Stimulated activated CD4-positive, alpha-beta T cell treated with anti-CD3 and anti-CD28 coated beads, Interleukin-2, amount 100 ng/mL, for 24 hours (primary cell): Measurements from ENCODE around the gene TMEM238.
"Not testable (repeated sequence)": the region's sequence is repeated elsewhere in the genome, so short reads cannot be mapped to it uniquely, and the experiment has no call there.

Source experiments
- DNase-seq, 2 donors: peaks; one replicate each; pipeline ENCODE4 v3.0.0-alpha.2; 2020

TMEM238 gene

DNA sequence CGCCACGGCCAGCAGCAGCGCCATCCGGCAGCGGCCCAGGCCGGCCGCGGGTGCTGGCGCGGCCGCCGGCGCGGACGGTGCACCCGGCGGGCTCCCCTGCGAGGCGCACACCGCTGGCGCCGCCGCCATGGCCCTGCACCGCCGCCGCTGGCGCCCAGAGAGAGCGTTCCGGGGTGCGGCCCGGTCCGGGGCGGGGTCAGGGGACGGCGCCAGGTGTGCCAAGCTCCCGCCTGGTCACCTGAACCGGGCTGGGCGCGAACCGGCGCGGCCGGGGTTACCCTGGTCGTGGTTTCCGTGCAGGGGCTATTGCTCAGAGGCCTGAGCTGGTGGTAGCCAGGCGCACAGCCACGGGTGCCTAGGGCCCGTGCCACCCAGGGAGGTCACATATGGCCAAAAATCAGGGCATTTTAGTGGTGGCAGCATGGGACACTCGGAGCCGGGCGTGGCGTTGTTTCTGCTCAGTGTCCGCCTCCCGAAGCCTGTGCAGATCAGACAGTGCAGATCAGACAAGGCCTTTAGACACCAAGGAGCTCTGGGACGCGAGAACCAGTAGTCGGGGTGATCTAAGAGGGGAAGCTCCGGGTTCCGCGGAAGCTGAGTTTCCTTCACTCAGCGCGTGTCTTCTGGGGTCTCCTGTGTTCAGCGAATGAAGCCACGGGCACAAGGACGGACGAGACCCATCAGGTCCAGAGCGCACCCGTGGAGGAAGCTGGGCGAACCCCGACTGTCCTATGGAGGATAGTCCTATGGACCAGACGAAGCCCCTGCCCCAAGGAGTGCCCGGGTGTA is at the start of gene TMEM238:
TSS of gene TMEM238 (minus strand) at position 162 of the 789 bp plus-strand sequence. CDS start at position 129, 33 bp downstream.
- peak; percentile 51 to 61 for DNase-seq

DNA sequence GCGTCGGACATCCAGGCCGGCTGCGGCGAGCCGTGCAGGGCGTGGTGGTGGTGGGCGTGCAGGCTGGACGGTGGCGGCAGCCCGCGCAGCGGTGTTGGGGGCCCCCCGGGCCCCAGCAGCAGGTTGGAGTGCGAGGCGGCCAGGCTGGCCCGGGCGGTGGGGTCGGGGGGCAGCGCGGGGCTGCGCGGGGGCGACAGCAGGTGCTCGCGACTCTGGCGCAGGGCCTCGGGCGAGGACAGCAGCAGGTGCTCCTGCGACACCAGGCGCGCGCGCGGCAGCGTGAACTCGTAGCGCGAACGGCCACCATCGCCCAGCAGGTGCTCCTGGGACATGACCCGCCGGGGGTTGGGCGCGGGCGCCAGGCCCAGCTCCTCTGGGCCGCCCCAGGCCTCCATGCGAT is 49.2 kb upstream of the TMEM238 start:
- no peak for DNase-seq

DNA sequence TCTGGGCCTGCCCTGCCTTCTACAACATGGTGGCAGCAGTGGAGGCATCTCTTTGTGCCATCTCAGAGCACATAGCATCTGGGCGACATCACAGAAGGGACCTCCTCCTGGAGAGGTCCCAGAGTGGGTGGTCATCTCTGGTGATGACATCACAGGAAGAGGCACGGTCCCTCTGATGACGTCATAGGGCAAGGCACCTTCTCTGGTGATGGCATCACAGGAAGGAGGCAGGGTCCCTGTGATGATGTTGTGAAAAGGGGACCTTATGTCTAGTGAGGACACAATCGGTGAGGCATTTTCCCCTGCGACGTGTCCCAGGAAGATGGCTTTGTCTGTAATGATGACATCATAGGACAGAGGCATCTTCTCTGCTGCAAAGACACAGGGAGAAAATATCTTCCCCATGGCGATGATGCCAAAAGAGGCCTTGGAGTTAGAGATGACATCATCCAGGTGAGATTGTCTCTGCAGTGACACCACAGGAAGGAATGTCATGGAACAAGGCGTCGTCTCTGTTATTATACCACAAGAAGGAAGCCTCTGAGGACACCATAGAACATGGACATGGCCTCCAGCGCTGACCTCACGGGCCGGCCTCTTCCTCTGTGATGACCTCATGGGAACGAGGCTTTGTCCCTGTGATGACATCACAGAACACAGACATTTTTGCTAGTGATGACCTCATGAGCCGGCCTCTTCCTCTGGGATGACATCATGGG is 48.3 kb upstream of the TMEM238 start:
- DNase-seq = no peak

DNA sequence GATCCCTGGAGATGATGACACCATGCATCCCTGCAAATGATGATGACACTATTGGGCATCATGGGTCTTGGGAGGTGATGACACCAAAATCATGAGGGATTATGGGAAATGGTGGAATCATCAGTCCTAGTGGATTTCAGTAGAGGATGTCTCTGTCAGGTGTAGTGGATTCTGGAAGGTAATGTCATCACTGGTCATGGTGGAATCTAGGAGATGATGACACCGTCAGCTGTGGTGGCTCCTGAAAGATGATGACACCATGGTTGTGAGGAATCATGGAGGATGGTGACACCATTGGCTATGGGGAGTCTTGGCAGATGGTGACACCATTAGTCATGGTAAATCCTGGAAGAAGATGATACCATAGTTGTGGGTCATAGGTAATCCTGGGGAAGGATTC is 47.1 kb upstream of the TMEM238 start:
- no peak for DNase-seq

- DNase-seq = no peak
Observed at GRCh38 chr19:55426042-55426441, 42.0 kb upstream of the TMEM238 start.

DNA sequence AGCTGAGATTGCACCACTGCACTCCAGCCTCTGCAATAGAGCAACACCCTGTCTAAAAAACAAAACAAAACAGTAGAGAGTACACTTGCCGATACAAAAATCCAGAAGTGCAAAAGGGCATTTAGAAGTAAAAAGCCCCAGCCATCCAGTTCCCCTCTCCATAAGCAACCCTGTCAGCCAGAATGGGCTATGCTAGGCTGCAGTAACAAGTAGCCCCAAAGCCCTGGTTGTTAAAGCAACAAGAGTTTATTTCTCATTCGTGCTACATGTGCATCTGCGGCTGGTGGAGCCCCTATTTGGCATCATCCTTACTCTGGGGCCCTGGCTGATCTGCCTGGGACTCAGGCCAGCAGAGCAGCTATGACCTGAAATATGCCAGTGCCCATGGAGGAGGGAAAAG is 40.4 kb upstream of the TMEM238 start:
- DNase-seq = no peak

DNA sequence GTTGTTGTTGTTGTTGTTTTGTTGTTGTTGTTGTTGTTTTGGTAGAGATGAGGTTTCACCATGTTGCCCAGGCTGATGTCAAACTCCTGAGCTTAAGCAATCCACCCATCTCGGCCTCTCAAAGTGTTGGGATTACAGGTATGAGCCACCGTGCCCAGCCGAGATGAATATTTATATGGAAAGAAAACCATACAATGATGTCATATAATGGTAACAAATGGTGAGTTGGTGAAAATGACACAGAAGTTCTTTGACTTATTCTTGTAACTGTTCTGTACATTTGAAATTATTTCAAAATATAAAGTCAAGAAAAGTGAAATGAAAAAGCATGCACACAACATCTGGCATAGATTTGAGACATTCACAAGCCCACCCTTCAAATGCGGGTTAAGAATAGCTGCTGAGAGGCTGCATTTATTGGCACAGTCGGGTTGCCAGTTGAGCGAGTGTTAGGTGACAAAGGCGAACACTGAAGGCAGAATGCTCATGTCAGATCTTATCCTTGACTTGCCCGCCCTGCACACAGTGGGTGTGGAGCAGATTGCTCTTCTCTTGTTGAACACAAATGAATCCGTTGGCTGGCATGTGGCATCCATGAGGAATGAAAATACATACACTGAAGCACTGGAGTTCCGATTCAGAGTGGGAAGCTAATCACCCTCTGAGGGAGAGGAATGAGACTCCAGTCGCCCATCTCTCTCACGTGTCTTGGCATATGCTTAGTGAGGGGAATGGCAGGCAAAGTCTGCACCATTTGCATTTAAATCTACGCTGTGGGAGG is 39.3 kb upstream of the TMEM238 start:
- DNase-seq = no peak

DNA sequence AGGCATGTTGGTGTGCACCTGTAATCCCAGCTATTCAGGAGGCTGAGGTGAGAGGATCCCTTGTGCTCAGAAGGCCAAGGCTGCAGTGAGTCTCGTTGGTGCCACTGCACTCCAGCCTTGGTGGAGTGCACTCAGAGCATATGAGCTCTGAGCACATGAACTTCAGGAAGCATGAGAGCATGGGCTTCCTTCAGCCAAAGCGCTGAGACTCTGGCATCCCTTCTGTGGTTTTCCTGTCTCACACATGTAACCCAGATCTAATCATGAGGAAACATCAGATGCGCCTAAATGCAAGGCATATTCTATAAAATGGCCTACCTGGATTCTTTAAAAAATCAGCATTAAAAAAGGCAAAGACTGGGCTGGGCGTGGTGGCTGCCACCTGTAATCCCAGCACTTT is 37.2 kb upstream of the TMEM238 start:
- DNase-seq = not testable (repeated sequence)

DNA sequence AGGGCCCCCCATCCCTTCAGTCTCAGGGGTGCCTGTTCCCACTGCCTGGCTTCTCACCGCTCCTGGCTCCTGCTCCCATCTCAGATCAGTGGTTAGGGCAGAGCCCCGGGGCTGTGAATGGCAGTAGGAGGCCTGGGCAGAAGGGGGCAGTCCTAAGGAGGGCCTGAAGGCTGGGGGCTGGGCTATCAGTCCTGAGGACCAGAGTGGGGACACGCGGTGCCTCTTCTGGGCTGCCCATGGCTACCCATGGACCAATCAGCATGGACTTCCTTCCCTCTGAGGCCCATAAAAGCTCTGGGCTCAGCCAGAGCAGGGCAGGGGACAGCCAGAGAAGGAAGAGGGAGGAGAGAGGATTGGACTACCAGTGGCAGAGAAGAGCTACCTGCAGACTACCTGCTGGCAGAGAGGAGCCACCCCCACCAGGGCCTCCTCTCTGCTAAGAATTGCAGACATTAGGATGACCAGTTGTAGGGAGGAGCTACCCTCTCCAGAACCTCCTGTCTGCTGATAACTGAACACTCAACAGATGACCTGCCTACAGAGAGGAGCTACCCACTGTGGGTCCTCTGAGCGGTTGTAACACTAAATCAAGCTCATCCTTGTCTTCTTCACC is 35.6 kb upstream of the TMEM238 start:
- no peak for DNase-seq

GRCh38 chr19:55419103-55419502 is 35.0 kb upstream of the TMEM238 start:
- no peak for DNase-seq

GRCh38 chr19:55418185-55418584 is 34.1 kb upstream of the TMEM238 start:
- peak; percentile 49 to 63 for DNase-seq

- DNase-seq = no peak
Observed at GRCh38 chr19:55410168-55410567, 26.1 kb upstream of the TMEM238 start.

DNA sequence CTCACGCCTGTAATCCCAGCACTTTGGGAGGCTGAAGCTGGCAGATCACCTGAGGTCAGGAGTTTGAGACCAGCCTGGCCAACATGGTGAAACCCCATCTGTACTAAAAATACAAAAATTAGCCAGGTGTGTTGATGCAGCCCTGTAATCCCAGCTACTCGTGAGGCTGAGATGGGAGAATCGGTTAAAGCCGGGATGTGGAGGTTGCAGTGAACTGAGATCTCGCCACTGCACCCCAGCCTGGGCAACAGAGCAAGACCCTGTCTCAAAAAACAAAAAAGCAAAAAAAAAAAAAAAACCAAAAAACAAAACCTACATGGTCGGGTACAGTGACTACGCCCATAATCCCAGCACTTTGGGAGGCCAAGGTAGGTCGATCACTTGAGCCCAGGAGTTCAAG is 25.1 kb upstream of the TMEM238 start:
- not testable (repeated sequence) for DNase-seq

DNA sequence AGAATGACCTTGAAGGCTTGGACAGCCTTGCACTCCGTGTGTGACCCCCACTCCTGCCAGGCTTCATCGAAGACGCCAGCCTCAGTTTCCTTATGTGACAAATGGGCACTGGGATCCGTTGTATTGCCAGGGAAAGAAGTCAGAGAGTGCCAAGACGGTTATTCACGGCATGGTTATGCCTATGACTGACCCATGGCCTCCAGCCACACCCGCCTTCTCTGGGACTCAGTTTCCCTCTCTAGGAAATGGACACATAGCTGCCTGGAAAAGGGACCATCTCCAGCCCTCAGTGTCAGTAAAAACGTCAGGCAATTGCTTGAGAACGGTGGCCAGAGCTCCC is 24.4 kb upstream of the TMEM238 start:
- no peak for DNase-seq

GRCh38 chr19:55407800-55408532 is 23.9 kb upstream of the TMEM238 start:
- peak; percentile 95 to 96 for DNase-seq

- DNase-seq = not testable (repeated sequence)
Observed at GRCh38 chr19:55407550-55407799, 23.4 kb upstream of the TMEM238 start, which contains the start of gene UBE2S. UBE2S (minus strand) TSS chr19:55407788; CDS start chr19:55407589, 199 bp downstream.

DNA sequence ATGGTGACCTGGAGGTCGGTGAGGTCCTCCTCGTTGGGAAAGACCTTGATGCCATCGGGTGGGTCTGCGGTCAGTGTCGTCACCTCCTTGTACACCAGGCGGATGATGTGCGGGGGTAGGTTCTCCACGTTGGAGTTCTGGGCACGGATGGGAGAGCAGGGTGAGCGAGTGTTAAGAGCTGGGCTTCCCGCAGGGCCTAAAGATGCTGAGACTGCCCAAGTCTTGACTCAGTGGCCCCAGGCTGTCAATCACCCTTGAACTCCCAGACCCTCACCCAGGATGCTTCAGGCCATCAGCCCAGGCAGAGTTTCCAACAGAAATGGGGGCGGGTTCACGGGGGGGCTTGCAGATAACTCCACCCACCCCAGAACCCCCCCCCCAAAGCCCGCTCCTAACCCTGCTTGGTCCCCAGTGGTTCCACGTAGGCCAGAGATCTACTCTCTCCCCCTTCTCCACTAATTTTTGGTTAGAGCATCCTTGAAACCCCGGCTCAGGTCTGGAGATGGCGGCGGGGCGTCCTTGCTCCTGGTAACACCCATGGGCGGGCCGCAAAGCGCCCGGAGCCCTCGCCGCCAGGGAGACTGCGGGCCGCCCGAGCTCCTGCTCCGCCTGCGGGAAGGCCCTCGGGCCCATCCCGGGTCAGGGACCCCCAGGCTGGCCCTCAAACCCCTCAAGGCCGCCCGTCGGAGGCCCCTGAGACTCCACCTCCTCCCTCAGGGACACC is 22.9 kb upstream of the TMEM238 start:
- DNase-seq = no peak

- DNase-seq = no peak
Observed at GRCh38 chr19:55406091-55406825, 22.2 kb upstream of the TMEM238 start.

DNA sequence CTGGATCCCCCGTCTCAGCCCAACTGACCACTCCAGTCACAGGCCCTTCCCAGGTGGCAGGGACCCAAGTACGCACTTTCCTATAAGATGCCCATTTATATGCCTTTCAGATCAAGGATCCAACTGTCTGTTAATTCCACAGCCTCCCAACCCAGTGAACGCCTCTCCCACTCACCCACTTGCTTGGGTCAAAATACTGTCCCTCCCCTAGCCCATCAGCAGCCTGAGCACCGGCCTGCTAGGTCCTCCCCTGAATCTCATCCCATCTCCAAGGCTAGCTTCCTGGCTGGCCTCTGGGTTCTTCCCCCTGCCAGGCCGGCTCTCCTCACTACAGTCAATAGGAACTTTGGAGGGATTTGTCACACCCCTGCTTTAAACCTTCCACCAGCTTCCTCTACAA is 21.5 kb upstream of the TMEM238 start:
- DNase-seq = no peak

GRCh38 chr19:55402509-55402908 is 18.4 kb upstream of the TMEM238 start:
- no peak for DNase-seq

DNA sequence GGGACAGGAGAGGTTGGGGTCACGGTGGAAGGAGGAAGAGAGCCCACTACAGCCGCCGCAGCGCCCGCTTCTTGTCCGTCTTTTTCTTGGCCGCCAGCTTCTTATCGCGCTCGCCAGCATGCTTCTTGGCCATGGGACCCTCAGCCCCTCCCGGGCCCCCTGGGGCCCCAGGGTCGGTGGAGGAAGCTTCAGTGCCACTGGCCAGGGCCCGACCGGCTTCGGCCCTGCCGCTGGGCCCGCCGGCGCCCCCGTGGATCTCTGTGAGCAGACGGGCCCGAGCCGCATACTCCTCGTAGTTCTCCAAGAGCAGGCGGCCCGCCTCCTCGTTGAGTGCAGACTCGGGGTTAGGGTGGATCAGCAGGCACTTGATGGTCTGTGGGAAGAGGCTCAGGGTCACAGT is 17.3 kb upstream of the TMEM238 start:
- not testable (repeated sequence) for DNase-seq
